Loucy (cell line): Measurements from ENCODE around the gene CD9.

Experiments used
- H2AFZ ChIP-seq: fragments of 200-600 bp; sonication (generic); 2 replicates; pipeline ENCODE4 v1.6.0; 2016; ENCODE audit warnings: antibody characterized with exemption, mild to moderate bottlenecking, low read length, moderate library complexity
- H3F3A ChIP-seq: fragments of 200-600 bp; 2 replicates; pipeline ENCODE4 v1.6.0; 2016; ENCODE audit warnings: antibody characterized with exemption, low read depth, mild to moderate bottlenecking
- H3K27me3 ChIP-seq: fragments of 200-600 bp; sonication (generic); 2 replicates; pipeline ENCODE4 v1.6.1; 2014; ENCODE audit warnings: low read length, mild to moderate bottlenecking; ENCODE audit not compliant: insufficient read depth, poor library complexity, severe bottlenecking
- H3K36me3 ChIP-seq: fragments of 200-600 bp; sonication (generic); 2 replicates; pipeline ENCODE4 v1.6.1; 2016; ENCODE audit warnings: low read length; ENCODE audit not compliant: insufficient read depth
- H3K4me1 ChIP-seq: fragments of 200-600 bp; sonication (generic); 2 replicates; pipeline ENCODE4 v1.5.1; 2014; ENCODE audit warnings: low read length, mild to moderate bottlenecking; ENCODE audit not compliant: insufficient read depth, poor library complexity, severe bottlenecking
- H3K4me2 ChIP-seq: fragments of 200-600 bp; sonication (generic); 2 replicates; pipeline ENCODE4 v1.6.0; 2014; ENCODE audit warnings: antibody characterized with exemption, low read length, low read depth, mild to moderate bottlenecking; ENCODE audit not compliant: poor library complexity, severe bottlenecking
- H3K4me3 ChIP-seq: fragments of 200-600 bp; sonication (generic); 2 replicates; pipeline ENCODE4 v1.5.1; 2014; ENCODE audit warnings: low read length, mild to moderate bottlenecking, mixed read lengths; ENCODE audit not compliant: poor library complexity, severe bottlenecking
- H3K79me2 ChIP-seq: fragments of 200-600 bp; sonication (generic); 2 replicates; pipeline ENCODE4 v1.6.1; 2014; ENCODE audit warnings: low read length; ENCODE audit not compliant: insufficient read depth
- H3K9ac ChIP-seq: fragments of 200-600 bp; sonication (generic); 2 replicates; pipeline ENCODE4 v1.6.0; 2014; ENCODE audit warnings: mild to moderate bottlenecking, low read depth, low read length, moderate library complexity; ENCODE audit not compliant: poor library complexity, severe bottlenecking
- H3K9me2 ChIP-seq: fragments of 200-600 bp; sonication (generic); replicated peaks from 2 replicates; pipeline ENCODE4 v1.6.1; 2016; ENCODE audit warnings: low read depth, low read length, mixed read lengths
- H3K9me3 ChIP-seq: fragments of 200-600 bp; sonication (generic); 2 replicates; pipeline ENCODE4 v1.6.1; 2014; ENCODE audit warnings: mild to moderate bottlenecking, antibody characterized with exemption, low read length, low read depth; ENCODE audit not compliant: insufficient read depth
- H4K20me1 ChIP-seq: fragments of 200-600 bp; sonication (generic); 2 replicates; pipeline ENCODE4 v1.6.0; 2014; ENCODE audit warnings: antibody characterized with exemption, low read length, mild to moderate bottlenecking; ENCODE audit not compliant: insufficient read depth, poor library complexity, severe bottlenecking
- EZH2phosphoT487 ChIP-seq: fragments of 200-600 bp; IDR thresholded peaks from 2 replicates; pipeline ENCODE4 v1.6.1; 2018; ENCODE audit warnings: antibody characterized with exemption, mild to moderate bottlenecking, moderate library complexity, borderline replicate concordance
- TF ChIP-seq, protein P1 (sequence below): fragments of 200-600 bp; sonication (generic); conservative IDR thresholded peaks from 2 replicates; pipeline ENCODE4 v1.5.1; 2014; ENCODE audit warnings: mild to moderate bottlenecking, antibody characterized with exemption, low read length

Gene CD9

DNA sequence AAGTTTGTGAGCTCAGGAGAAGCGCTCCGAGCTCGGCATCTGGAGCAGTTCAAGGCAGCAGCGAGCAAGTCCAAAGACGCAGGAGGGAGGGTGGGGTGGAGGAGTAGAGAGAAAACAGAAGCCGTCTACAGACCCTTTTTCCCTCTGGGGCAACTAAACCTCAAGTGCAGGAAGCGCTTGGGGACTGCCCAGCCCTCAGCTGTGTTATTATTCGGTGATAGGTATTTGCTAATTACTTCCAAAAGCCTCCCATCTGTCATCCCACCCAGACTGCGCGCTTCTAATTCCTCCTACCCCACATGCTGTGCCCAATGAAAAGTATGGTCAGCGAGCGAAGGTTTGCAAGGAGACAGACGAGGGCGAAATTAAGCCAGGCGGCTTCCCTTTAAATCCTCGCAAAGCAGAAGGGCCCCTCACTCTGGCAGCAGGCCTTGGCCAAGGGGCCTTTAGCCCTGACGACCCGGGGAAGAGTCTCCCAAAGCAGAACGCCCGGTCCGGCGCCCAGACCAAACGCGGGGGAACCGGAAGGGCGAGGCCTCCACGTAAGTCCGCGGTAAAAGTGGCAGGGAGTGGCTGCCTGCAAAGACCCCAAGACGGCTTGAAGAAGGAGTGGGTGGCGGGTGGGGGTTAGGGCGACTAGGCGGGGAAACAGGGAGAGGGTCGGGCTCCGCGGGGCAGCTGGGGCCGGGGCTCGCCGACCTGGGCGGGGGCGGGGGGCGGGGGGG, 507 bp upstream of the CD9 start:
- no peaks in the 10 kb centered on the region for H3K36me3 ChIP-seq
- no peak overlapping the region for H3K4me2 ChIP-seq
- H4K20me1 ChIP-seq, result no peaks in the 10 kb centered on the region
- no peak overlapping the region for H3K9ac ChIP-seq
- TF ChIP-seq EZH2phosphoT487, result no peak
- TF ChIP-seq, protein P1, sequence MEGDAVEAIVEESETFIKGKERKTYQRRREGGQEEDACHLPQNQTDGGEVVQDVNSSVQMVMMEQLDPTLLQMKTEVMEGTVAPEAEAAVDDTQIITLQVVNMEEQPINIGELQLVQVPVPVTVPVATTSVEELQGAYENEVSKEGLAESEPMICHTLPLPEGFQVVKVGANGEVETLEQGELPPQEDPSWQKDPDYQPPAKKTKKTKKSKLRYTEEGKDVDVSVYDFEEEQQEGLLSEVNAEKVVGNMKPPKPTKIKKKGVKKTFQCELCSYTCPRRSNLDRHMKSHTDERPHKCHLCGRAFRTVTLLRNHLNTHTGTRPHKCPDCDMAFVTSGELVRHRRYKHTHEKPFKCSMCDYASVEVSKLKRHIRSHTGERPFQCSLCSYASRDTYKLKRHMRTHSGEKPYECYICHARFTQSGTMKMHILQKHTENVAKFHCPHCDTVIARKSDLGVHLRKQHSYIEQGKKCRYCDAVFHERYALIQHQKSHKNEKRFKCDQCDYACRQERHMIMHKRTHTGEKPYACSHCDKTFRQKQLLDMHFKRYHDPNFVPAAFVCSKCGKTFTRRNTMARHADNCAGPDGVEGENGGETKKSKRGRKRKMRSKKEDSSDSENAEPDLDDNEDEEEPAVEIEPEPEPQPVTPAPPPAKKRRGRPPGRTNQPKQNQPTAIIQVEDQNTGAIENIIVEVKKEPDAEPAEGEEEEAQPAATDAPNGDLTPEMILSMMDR, result no peak
- no peaks in the 10 kb centered on the region for H3F3A ChIP-seq
- H3K79me2 ChIP-seq, result no peaks in the 10 kb centered on the region
- H2AFZ ChIP-seq, result no peak overlapping the region; the same call in 1 of the 2 replicates
- H3K27me3 ChIP-seq, result peaks cover 12% of the 10 kb centered on the region
- H3K4me1 ChIP-seq, result peaks cover 4% of the 10 kb centered on the region
- no peaks in the 10 kb centered on the region for H3K9me2 ChIP-seq
- H3K9me3 ChIP-seq, result no peaks in the 10 kb centered on the region
- H3K4me3 ChIP-seq, result no peak overlapping the region

DNA sequence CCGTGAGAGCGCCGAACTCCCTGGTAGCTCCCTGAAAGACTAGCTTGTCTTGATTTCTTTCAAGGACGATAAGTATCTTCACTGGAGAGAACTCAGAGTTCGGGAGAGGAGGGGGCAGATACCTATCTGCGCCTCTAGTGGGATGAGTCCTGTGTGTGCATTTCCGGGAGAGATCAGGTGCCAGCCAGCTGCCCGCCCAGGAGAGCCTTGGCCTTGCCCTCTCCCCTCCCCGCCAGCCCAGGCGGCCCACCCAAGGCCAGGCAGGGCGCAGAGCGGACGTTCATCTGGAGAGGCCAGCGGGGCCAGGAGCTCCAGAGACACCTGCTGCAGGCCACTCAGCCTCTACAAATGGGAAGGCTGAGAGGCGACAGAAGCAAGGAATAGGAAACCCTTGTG, 1.0 kb downstream of the CD9 start:
- peaks cover 4% of the 10 kb centered on the region for H3K4me1 ChIP-seq
- no peaks in the 10 kb centered on the region for H3K9me2 ChIP-seq
- peak overlapping the region; percentile 44 for H3K4me2 ChIP-seq
- H4K20me1 ChIP-seq, result no peaks in the 10 kb centered on the region
- no peaks in the 10 kb centered on the region for H3K9me3 ChIP-seq
- no peaks in the 10 kb centered on the region for H3F3A ChIP-seq
- H3K4me3 ChIP-seq, result no peak overlapping the region
- H3K36me3 ChIP-seq, result no peaks in the 10 kb centered on the region
- no peak overlapping the region for H3K9ac ChIP-seq
- H3K27me3 ChIP-seq, result peaks cover 12% of the 10 kb centered on the region
- no peaks in the 10 kb centered on the region for H3K79me2 ChIP-seq
- TF ChIP-seq EZH2phosphoT487, result no peak
- TF ChIP-seq, protein P1, result no peak
- H2AFZ ChIP-seq, result no peak overlapping the region

DNA sequence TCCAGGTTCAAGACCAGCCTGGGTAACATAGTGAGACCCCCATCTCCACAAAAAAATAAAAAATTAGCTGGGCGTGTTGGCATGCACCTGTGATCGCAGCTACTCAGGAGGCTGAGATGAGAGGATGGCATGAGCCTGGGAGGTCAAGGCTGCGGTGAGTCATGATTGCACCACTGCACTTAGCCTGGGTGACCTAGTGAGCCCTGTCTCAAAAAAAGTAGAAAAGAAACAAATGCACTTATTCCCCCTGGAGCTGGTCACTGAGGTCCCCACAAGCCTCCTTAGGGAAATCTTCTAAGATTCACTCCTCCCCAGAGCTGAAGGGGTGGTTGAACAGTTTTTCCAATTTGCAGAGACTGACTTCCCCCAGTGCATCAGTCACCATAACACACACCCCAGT, 1.6 kb downstream of the CD9 start:
- no peak overlapping the region for H3K9ac ChIP-seq
- no peaks in the 10 kb centered on the region for H4K20me1 ChIP-seq
- no peak overlapping the region for H3K4me3 ChIP-seq
- no peaks in the 10 kb centered on the region for H3K36me3 ChIP-seq
- H2AFZ ChIP-seq, result no peak overlapping the region
- no peaks in the 10 kb centered on the region for H3K9me3 ChIP-seq
- H3F3A ChIP-seq, result no peaks in the 10 kb centered on the region
- H3K27me3 ChIP-seq, result peaks cover 12% of the 10 kb centered on the region
- H3K9me2 ChIP-seq, result no peaks in the 10 kb centered on the region
- H3K4me2 ChIP-seq, result no peak overlapping the region
- TF ChIP-seq, protein P1, result no peak
- H3K4me1 ChIP-seq, result peaks cover 4% of the 10 kb centered on the region
- H3K79me2 ChIP-seq, result no peaks in the 10 kb centered on the region
